Natural killer cell (primary cell): ENCODE data around the gene CHEK2. TPM values are rescaled to one million over a fixed set of nuclear protein-coding genes. Genes with fewer than 3 reads are reported as not detected.
"Not testable (repeated sequence)": the region's sequence is repeated elsewhere in the genome, so short reads cannot be mapped to it uniquely, and the experiment has no call there.

ENCODE experiments used
- ATAC-seq, 3 donors: fragments of 150-1000 bp in 2 of 3; fragments of 200-7000 bp in 1 of 3; cut with Tn5 transposase; 1 replicate in 1 of 3; 2 replicates in 2 of 3; pipeline ENCODE4 v1.10.0; 2021; ENCODE audit warnings: mild to moderate bottlenecking in 2 of 3, moderate library complexity in 2 of 3
- DNase-seq, 2 donors: peaks; one replicate each; pipeline versions ENCODE4 v3.0.0 to v3.0.0-alpha.2; 2013 to 2021; ENCODE audit warnings: mixed read lengths in 1 of 2
- H3K27ac ChIP-seq: one replicate; pipeline ENCODE4 v1.5.1; 2013; ENCODE audit warnings: mild to moderate bottlenecking, low read length
- H3K27me3 ChIP-seq: one replicate; pipeline ENCODE4 v1.6.1; 2013; ENCODE audit warnings: low read length; ENCODE audit not compliant: control insufficient read depth, insufficient read depth
- H3K36me3 ChIP-seq: one replicate; pipeline ENCODE4 v1.6.1; 2013; ENCODE audit warnings: low read length; ENCODE audit not compliant: control insufficient read depth, insufficient read depth
- H3K4me1 ChIP-seq: one replicate; pipeline ENCODE4 v1.6.1; 2013; ENCODE audit warnings: low read length; ENCODE audit not compliant: control insufficient read depth, insufficient read depth
- H3K4me3 ChIP-seq: one replicate; pipeline ENCODE4 v1.5.1; 2013; ENCODE audit warnings: low read length
- H3K9me3 ChIP-seq: one replicate; pipeline ENCODE4 v1.6.1; 2013; ENCODE audit warnings: low read length; ENCODE audit not compliant: control insufficient read depth, insufficient read depth
- H3K27ac Mint-ChIP-seq, 2 donors: one replicate each; pipeline ENCODE4 v1.8.0; 2022; ENCODE audit warnings: mild to moderate bottlenecking in 2 of 2, mixed read lengths in 2 of 2, moderate library complexity in 1 of 2
- H3K27me3 Mint-ChIP-seq, 2 donors: one replicate each; pipeline ENCODE4 v1.8.0; 2022; ENCODE audit warnings: low read depth in 2 of 2, mixed read lengths in 2 of 2
- H3K36me3 Mint-ChIP-seq: one replicate; pipeline ENCODE4 v1.8.0; 2022; ENCODE audit warnings: mixed read lengths
- H3K4me1 Mint-ChIP-seq, 2 donors: one replicate each; pipeline ENCODE4 v1.8.0; 2022; ENCODE audit warnings: mixed read lengths in 2 of 2
- H3K4me3 Mint-ChIP-seq: one replicate; pipeline ENCODE4 v1.8.0; 2022; ENCODE audit warnings: mild to moderate bottlenecking, moderate library complexity, mixed read lengths
- H3K9me3 Mint-ChIP-seq, 2 donors: one replicate each; pipeline ENCODE4 v1.8.0; 2022; ENCODE audit warnings: mixed read lengths in 2 of 2
- CTCF ChIP-seq: fragments of 200-600 bp; IDR thresholded peaks from one replicate; pipeline ENCODE4 v1.8.0; 2022; ENCODE audit warnings: antibody characterized with exemption
- WGBS: methylation state at CpG from one replicate; pipeline ENCODE4 v1.1.7; 2013; ENCODE audit warnings: missing lambda C conversion rate; ENCODE audit not compliant: insufficient coverage; 5-methylcytosine and 5-hydroxymethylcytosine counted together
- intact Hi-C: fragments of 100-400 bp; cut with micrococcal nuclease; formaldehyde crosslinking; loops from one replicate; pipeline ENCODE4 v1.14.2; 2022
- total RNA-seq, 4 donors: library from RNA; stranded (reverse); fragments of 120-200 nt in 1 of 4; gene quantifications; one replicate each; pipeline versions ENCODE4 v1.2.3 to v1.2.4, GENCODE V29; 2013 to 2022

The CHEK2 gene
- total RNA-seq, 3 donors from 2014 or later (not counting 1 experiment from before 2014, with no cell fraction given) = 10.4 to 11.8 (median 11.4) TPM

DNA sequence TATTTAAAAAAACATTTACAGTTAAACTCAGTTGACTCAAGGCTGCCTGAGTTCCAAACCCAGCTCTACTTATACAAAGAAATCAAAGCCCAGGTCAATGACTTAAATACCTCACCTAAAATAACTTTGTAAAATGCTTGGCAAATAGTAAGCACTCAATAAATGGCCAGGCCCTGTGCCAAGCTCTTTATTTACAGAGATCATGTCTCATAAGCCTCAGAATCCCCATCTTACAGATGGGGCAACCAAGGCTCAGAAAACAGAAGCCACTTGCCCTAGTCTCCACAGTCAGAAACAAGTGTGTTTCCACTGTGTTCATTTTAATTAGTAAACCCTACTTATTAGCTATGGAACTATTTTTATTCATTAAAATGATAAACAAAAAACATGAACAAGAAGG is 31.5 kb downstream of the CHEK2 start:
- TF ChIP-seq CTCF = no peak
- DNase-seq = no peak
- H3K9me3 Mint-ChIP-seq = no peaks in the 10 kb centered on the region
- no peak overlapping the region for H3K27ac Mint-ChIP-seq
- ATAC-seq = no peak
- intact Hi-C loops = no loop called here
- Histone ChIP-seq H3K4me3 (no peak overlapping the region), H3K27me3 (no peaks in the 10 kb centered on the region), H3K36me3 (no peaks in the 10 kb centered on the region), H3K9me3 (no peaks in the 10 kb centered on the region), H3K4me1 (peaks cover 7% of the 10 kb centered on the region), H3K27ac (no peak overlapping the region)
- H3K4me3 Mint-ChIP-seq = no peak overlapping the region
- H3K27me3 Mint-ChIP-seq = no peaks in the 10 kb centered on the region
- no peaks in the 10 kb centered on the region for H3K36me3 Mint-ChIP-seq
- peaks cover 13 to 14% of the 10 kb centered on the region in 2 donors for H3K4me1 Mint-ChIP-seq

GRCh38 chr22:28706845-28707244 is 34.8 kb downstream of the CHEK2 start:
- Histone ChIP-seq H3K36me3 (no peaks in the 10 kb centered on the region), H3K4me1 (no peaks in the 10 kb centered on the region), H3K27ac (no peak overlapping the region), H3K4me3 (no peak overlapping the region), H3K27me3 (no peaks in the 10 kb centered on the region), H3K9me3 (no peaks in the 10 kb centered on the region)
- no peak for ATAC-seq
- Mint-ChIP-seq H3K4me3 (no peak overlapping the region), H3K36me3 (no peaks in the 10 kb centered on the region), H3K27ac (no peak overlapping the region), H3K9me3 (no peaks in the 10 kb centered on the region), H3K27me3 (no peaks in the 10 kb centered on the region), H3K4me1 (no peaks in the 10 kb centered on the region)
- intact Hi-C loops = no loop called here
- WGBS = 86% methylated on average over 5 of the region's 6 CpGs
- TF ChIP-seq CTCF = no peak
- no peak for DNase-seq

- TF ChIP-seq CTCF = no peak
- ATAC-seq = no peak
Observed at GRCh38 chr22:28703436-28703835, 38.2 kb downstream of the CHEK2 start.

DNA sequence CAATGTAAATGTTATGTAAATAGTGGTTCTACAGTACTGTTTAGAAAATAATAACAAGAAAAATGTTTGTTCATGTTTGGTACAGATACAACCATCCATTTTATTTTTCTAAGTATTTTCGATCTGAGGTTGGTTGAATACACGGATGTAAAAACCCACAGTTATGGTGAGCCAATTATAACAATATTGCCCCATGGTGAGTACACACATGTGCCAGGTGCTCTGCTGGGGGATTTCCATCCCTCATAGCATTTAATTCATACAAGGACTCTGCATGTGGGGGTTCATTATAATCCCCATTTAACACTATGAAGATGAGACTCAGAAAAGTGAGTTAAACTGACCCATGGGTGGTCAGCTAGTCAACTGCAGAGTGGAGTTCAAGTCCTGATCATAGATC is 38.7 kb downstream of the CHEK2 start:
- 91% methylated on average over 2 of the region's 2 CpGs for WGBS
- H3K27me3 ChIP-seq = no peaks in the 10 kb centered on the region
- H3K27ac ChIP-seq = no peak overlapping the region
- no peak for TF ChIP-seq CTCF
- no peaks in the 10 kb centered on the region for H3K27me3 Mint-ChIP-seq
- H3K36me3 Mint-ChIP-seq = no peaks in the 10 kb centered on the region
- ATAC-seq = no peak
- H3K4me1 ChIP-seq = no peaks in the 10 kb centered on the region
- intact Hi-C loops = no loop called here
- no peaks in the 10 kb centered on the region for H3K4me1 Mint-ChIP-seq
- H3K4me3 Mint-ChIP-seq = no peak overlapping the region
- no peak overlapping the region for H3K27ac Mint-ChIP-seq
- no peaks in the 10 kb centered on the region for H3K36me3 ChIP-seq
- H3K9me3 Mint-ChIP-seq = no peaks in the 10 kb centered on the region
- H3K4me3 ChIP-seq = no peak overlapping the region
- DNase-seq = no peak
- no peaks in the 10 kb centered on the region for H3K9me3 ChIP-seq

More at GRCh38 chr22:28703436-28703835, 38.2 kb downstream of the CHEK2 start:
- Mint-ChIP-seq H3K27ac (no peak overlapping the region), H3K4me1 (no peaks in the 10 kb centered on the region), H3K4me3 (no peak overlapping the region), H3K36me3 (no peaks in the 10 kb centered on the region), H3K9me3 (no peaks in the 10 kb centered on the region), H3K27me3 (no peaks in the 10 kb centered on the region)
- H3K4me3 ChIP-seq = no peak overlapping the region
- H3K4me1 ChIP-seq = no peaks in the 10 kb centered on the region
- no peaks in the 10 kb centered on the region for H3K27me3 ChIP-seq
- DNase-seq = no peak
- H3K36me3 ChIP-seq = no peaks in the 10 kb centered on the region
- no peaks in the 10 kb centered on the region for H3K9me3 ChIP-seq
- no peak overlapping the region for H3K27ac ChIP-seq
- intact Hi-C loops = no loop called here

DNA sequence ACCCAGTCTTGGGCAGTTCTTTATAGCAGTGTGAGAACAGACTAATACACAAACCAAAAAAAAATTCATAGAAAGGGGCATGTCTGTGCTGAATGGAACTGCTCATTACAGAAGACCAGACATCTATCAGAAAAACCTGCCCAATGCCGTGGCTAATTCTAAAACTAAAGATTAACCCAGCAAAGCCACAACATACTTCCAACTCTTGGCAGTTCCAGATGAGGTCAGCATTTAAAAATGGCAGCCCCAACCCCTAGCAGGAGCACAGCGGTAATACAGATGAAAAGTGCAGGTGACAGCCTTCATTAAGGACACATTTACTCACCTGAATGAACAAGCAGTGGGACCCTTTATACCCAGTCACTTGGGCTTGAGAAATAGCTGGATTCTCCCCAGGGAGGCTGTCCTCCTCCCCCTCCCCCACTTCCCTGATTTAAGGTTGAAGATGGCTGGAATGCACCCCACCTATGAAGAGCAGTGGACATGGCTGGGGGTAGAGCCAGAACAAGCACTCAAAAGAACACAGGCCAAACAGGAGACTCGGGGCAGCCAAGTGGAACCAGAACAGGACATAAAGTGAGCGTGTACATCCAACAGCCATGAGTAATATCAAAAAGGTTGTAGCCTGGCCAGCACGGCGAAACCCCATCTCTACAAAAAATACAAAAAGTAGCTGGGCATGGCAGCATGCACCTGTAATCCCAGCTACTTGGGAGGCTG is 48.4 kb downstream of the CHEK2 start:
- H3K27me3 Mint-ChIP-seq, H3K9me3 ChIP-seq, H3K27ac Mint-ChIP-seq, H3K36me3 ChIP-seq, H3K4me1 ChIP-seq, H3K4me1 Mint-ChIP-seq, H3K4me3 ChIP-seq, H3K27ac ChIP-seq, ATAC-seq, H3K27me3 ChIP-seq, DNase-seq, H3K4me3 Mint-ChIP-seq, H3K9me3 Mint-ChIP-seq, intact Hi-C loops: not testable (repeated sequence)
- H3K36me3 Mint-ChIP-seq = peaks cover 16% of the 10 kb centered on the region
- WGBS = 95% methylated on average over 6 of the region's 6 CpGs
